B cell (primary cell): ENCODE data around the gene EEF1AKMT4. TPM values are rescaled to one million over a fixed set of nuclear protein-coding genes. Genes with fewer than 3 reads are reported as not detected.

ENCODE experiments used
- ATAC-seq: fragments of 200-7000 bp; cut with Tn5 transposase; one replicate; pipeline ENCODE4 v1.10.0; 2021; ENCODE audit warnings: low read depth, mild to moderate bottlenecking, moderate number of reproducible peaks, moderate library complexity
- CTCF ChIA-PET: fragments of 350-600 bp; sonication (Branson Sonifier 250); formaldehyde crosslinking; loops from one replicate; lab custom pipeline; 2021; ENCODE audit warnings: antibody characterized with exemption, inconsistent platforms; lab: Charles Lee
- POLR2A ChIA-PET: fragments of 350-600 bp; sonication (Branson Sonifier 250); formaldehyde crosslinking; loops from one replicate; lab custom pipeline; 2021; ENCODE audit warnings: antibody characterized with exemption; lab: Charles Lee
- DNase-seq: peaks from one replicate; pipeline ENCODE4 v3.0.0; 2013
- H2AFZ ChIP-seq: 2 replicates; pipeline ENCODE4 v1.6.1; 2012; ENCODE audit warnings: mild to moderate bottlenecking, low read depth, low read length; ENCODE audit not compliant: insufficient read depth, poor library complexity, severe bottlenecking
- H3K27ac ChIP-seq, 2 donors: 1 replicate in 1 of 2; 2 replicates in 1 of 2; pipeline ENCODE4 v1.5.1; 2012 to 2013; ENCODE audit warnings: low read length in 2 of 2, mild to moderate bottlenecking in 2 of 2, moderate library complexity in 1 of 2
- H3K27me3 ChIP-seq, 4 experiments: fragments of 200-600 bp in 1 of 4; sonication (generic) in 1 of 4; replicated peaks in 1 of 4; 1 replicate in 2 of 4; 2 replicates in 2 of 4; pipeline versions ENCODE4 v1.6.1 to v1.7.0; 2013 to 2016; ENCODE audit warnings: low read length in 3 of 4, mild to moderate bottlenecking in 2 of 4, mixed read lengths in 1 of 4, moderate library complexity in 1 of 4; ENCODE audit not compliant: insufficient read depth in 4 of 4, control insufficient read depth in 3 of 4; ENCODE audit errors: control extremely low read depth in 1 of 4
- H3K36me3 ChIP-seq, 2 experiments: replicated peaks in 1 of 2; 1 replicate in 1 of 2; 2 replicates in 1 of 2; pipeline versions ENCODE4 v1.6.1 to v1.7.1; 2013; ENCODE audit warnings: low read length in 1 of 2; ENCODE audit not compliant: insufficient read depth in 2 of 2, control insufficient read depth in 1 of 2; ENCODE audit errors: control extremely low read depth in 1 of 2, extremely low read depth in 1 of 2
- H3K4me1 ChIP-seq, 2 donors: fragments of 200-600 bp in 1 of 2; sonication (generic) in 1 of 2; 1 replicate in 1 of 2; 2 replicates in 1 of 2; pipeline versions ENCODE4 v1.5.1 to v1.6.1; 2013 to 2017; ENCODE audit warnings: low read length in 2 of 2; ENCODE audit not compliant: control insufficient read depth in 2 of 2, insufficient read depth in 2 of 2
- H3K4me2 ChIP-seq: replicated peaks from 2 replicates; pipeline ENCODE3; 2012; ENCODE audit warnings: mild to moderate bottlenecking, low read depth, low read length; ENCODE audit not compliant: poor library complexity, severe bottlenecking
- H3K4me3 ChIP-seq, 5 experiments: fragments of 200-600 bp in 1 of 5; sonication (generic) in 1 of 5; 1 replicate in 3 of 5; 2 replicates in 2 of 5; pipeline versions ENCODE4 v1.5.1 to v1.7.0; 2011 to 2016; ENCODE audit warnings: low read length in 4 of 5, mild to moderate bottlenecking in 4 of 5, low read depth in 2 of 5, control low read depth in 1 of 5, moderate library complexity in 1 of 5; ENCODE audit not compliant: insufficient read depth in 1 of 5; ENCODE audit errors: control extremely low read depth in 1 of 5, extremely low read depth in 1 of 5
- H3K79me2 ChIP-seq: fragments of 200-600 bp; sonication (generic); one replicate; pipeline ENCODE4 v1.6.0; 2016; ENCODE audit warnings: low read length; ENCODE audit not compliant: control insufficient read depth, insufficient read depth
- H3K9ac ChIP-seq: fragments of 200-600 bp; sonication (generic); 2 replicates; pipeline ENCODE4 v1.6.1; 2017; ENCODE audit warnings: mild to moderate bottlenecking, low read length, moderate library complexity
- H3K9me3 ChIP-seq, 3 donors: one replicate each; pipeline versions ENCODE4 v1.6.1 to v1.7.1; 2013; ENCODE audit warnings: low read length in 2 of 3; ENCODE audit not compliant: control insufficient read depth in 2 of 3, insufficient read depth in 1 of 3; ENCODE audit errors: control extremely low read depth in 1 of 3
- H4K20me1 ChIP-seq: 2 replicates; pipeline ENCODE4 v1.6.0; 2012; ENCODE audit warnings: mild to moderate bottlenecking, low read length; ENCODE audit not compliant: insufficient read depth, control insufficient read depth, poor library complexity, severe bottlenecking
- H3K27ac Mint-ChIP-seq: one replicate; pipeline ENCODE4 v1.8.0; 2021; ENCODE audit warnings: mixed read lengths
- H3K27me3 Mint-ChIP-seq: one replicate; pipeline ENCODE4 v1.8.0; 2021; ENCODE audit warnings: mixed read lengths
- H3K4me1 Mint-ChIP-seq: one replicate; pipeline ENCODE4 v1.8.0; 2021; ENCODE audit warnings: mixed read lengths
- H3K4me3 Mint-ChIP-seq: one replicate; pipeline ENCODE4 v1.8.0; 2021; ENCODE audit warnings: mixed read lengths
- H3K9me3 Mint-ChIP-seq: one replicate; pipeline ENCODE4 v1.8.0; 2022; ENCODE audit warnings: mixed read lengths; ENCODE audit not compliant: insufficient read depth
- EZH2 ChIP-seq: IDR thresholded peaks from 2 replicates; pipeline ENCODE4 v1.6.1; 2012; ENCODE audit warnings: borderline replicate concordance, low read depth, mild to moderate bottlenecking, moderate library complexity, low read length; ENCODE audit not compliant: insufficient read depth, poor library complexity, severe bottlenecking
- WGBS: methylation state at CpG from one replicate; pipeline ENCODE4 v1.1.5; 2013; ENCODE audit warnings: missing lambda C conversion rate; ENCODE audit not compliant: insufficient coverage; 5-methylcytosine and 5-hydroxymethylcytosine counted together
- intact Hi-C: fragments of 100-400 bp; cut with micrococcal nuclease; formaldehyde crosslinking; loops from one replicate; pipeline ENCODE4 v1.10.0; 2022
- polyA plus RNA-seq: library from polyadenylated mRNA; depleted of rRNA; stranded (reverse); fragments of >200 nt; gene quantifications from 2 replicates; pipeline ENCODE4 v1.2.3, GENCODE V29; 2012
- total RNA-seq, 2 donors: library from RNA; stranded (reverse); fragments of 120-200 nt in 1 of 2; gene quantifications; 1 replicate in 1 of 2; 2 replicates in 1 of 2; pipeline versions ENCODE4 v1.2.3 to v1.2.4, GENCODE V29; 2013 to 2022
- TF ChIP-seq, protein P1 (sequence below): fragments of 200-600 bp; IDR thresholded peaks from one replicate; pipeline ENCODE4 v1.8.0; 2022; ENCODE audit warnings: antibody characterized with exemption, mild to moderate bottlenecking

EEF1AKMT4 gene
- total and polyA plus RNA-seq, 2 donors (not counting 1 experiment from before 2014, with no cell fraction given): 1.5 to 2.5 TPM

- peak overlapping the region; percentile 100 for H3K4me2 ChIP-seq
- H3K9ac ChIP-seq: peak overlapping the region; percentile 72
- peaks cover 20% of the 10 kb centered on the region for H3K4me1 Mint-ChIP-seq
- ATAC-seq (no peak), DNase-seq (peak; percentile 37)
- TF ChIP-seq, protein P1, sequence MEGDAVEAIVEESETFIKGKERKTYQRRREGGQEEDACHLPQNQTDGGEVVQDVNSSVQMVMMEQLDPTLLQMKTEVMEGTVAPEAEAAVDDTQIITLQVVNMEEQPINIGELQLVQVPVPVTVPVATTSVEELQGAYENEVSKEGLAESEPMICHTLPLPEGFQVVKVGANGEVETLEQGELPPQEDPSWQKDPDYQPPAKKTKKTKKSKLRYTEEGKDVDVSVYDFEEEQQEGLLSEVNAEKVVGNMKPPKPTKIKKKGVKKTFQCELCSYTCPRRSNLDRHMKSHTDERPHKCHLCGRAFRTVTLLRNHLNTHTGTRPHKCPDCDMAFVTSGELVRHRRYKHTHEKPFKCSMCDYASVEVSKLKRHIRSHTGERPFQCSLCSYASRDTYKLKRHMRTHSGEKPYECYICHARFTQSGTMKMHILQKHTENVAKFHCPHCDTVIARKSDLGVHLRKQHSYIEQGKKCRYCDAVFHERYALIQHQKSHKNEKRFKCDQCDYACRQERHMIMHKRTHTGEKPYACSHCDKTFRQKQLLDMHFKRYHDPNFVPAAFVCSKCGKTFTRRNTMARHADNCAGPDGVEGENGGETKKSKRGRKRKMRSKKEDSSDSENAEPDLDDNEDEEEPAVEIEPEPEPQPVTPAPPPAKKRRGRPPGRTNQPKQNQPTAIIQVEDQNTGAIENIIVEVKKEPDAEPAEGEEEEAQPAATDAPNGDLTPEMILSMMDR: no peak
- peak; percentile 31 for TF ChIP-seq EZH2
- peak overlapping the region; percentile 85 for H3K4me3 Mint-ChIP-seq
- H3K27me3 Mint-ChIP-seq: peaks cover 42% of the 10 kb centered on the region
- H3K4me3 ChIP-seq: peak overlapping the region in 4 of 5 experiments; percentile 48 to 74 (median 60)
- H3K4me1 ChIP-seq: peaks cover 15 to 25% of the 10 kb centered on the region in 2 donors
- peak overlapping the region; percentile 82 for H2AFZ ChIP-seq
- H3K36me3 ChIP-seq: no peaks in the 10 kb centered on the region
- POLR2A ChIA-PET: interaction anchor here (1.4 kb wide), 1 partner anchor 20 kb away, joined by 3 read pairs; the partner anchor contains the start of gene EEF1AKMT4
- H3K27me3 ChIP-seq: peaks cover 0 to 73% (median 39%) of the 10 kb centered on the region in 4 experiments
- no peak overlapping the region for H3K27ac Mint-ChIP-seq
- CTCF ChIA-PET: interaction anchor here (1.0 to 1.6 kb wide), 3 partner anchors 10 to 334 kb away, joined by 3 to 6 read pairs (median 4); no protein-coding TSS in a partner anchor
- H3K79me2 ChIP-seq: no peaks in the 10 kb centered on the region
- no peaks in the 10 kb centered on the region for H3K9me3 Mint-ChIP-seq
- no peak overlapping the region for H3K27ac ChIP-seq
- 1% methylated on average over 57 of the region's 61 CpGs for WGBS
- intact Hi-C loops: no loop called here
- peaks cover 0 to 3% (median 0%) of the 10 kb centered on the region in 3 donors for H3K9me3 ChIP-seq
- no peaks in the 10 kb centered on the region for H4K20me1 ChIP-seq
Observed at GRCh38 chr3:184230081-184230602, 19.3 kb upstream of the EEF1AKMT4 start.
